HG03097 (cell line): ENCODE measurements around the gene ABCA13.

ENCODE experiments used
- ATAC-seq: cut with Tn5 transposase; IDR thresholded peaks from one replicate; pipeline ENCODE4 v1.9.1; 2021; ENCODE audit not compliant: unreplicated experiment, low FRiP score

ABCA13 gene

GRCh38 chr7:48350515-48350914, 179.3 kb downstream of the ABCA13 start:
- no peak for ATAC-seq

- no peak for ATAC-seq
Measured at GRCh38 chr7:48351900-48352299, 180.6 kb downstream of the ABCA13 start.

- no peak for ATAC-seq
Measured at GRCh38 chr7:48355346-48355745, 184.1 kb downstream of the ABCA13 start.

- ATAC-seq: no peak
Measured at GRCh38 chr7:48360574-48360973, 189.3 kb downstream of the ABCA13 start.

GRCh38 chr7:48363174-48363573, 191.9 kb downstream of the ABCA13 start:
- no peak for ATAC-seq

- ATAC-seq: no peak
Measured at GRCh38 chr7:48365010-48365409, 193.8 kb downstream of the ABCA13 start.

GRCh38 chr7:48366096-48366495, 194.8 kb downstream of the ABCA13 start:
- ATAC-seq: no peak

- no peak for ATAC-seq
Measured at GRCh38 chr7:48376263-48376662, 205.0 kb downstream of the ABCA13 start.

- ATAC-seq: no peak
Measured at GRCh38 chr7:48380921-48381320, 209.7 kb downstream of the ABCA13 start.

- no peak for ATAC-seq
Measured at GRCh38 chr7:48381571-48381970, 210.3 kb downstream of the ABCA13 start.

GRCh38 chr7:48384180-48384752, 213.0 kb downstream of the ABCA13 start:
- ATAC-seq: no peak

GRCh38 chr7:48387932-48388331, 216.7 kb downstream of the ABCA13 start:
- no peak for ATAC-seq

GRCh38 chr7:48388911-48389310, 217.7 kb downstream of the ABCA13 start:
- no peak for ATAC-seq

- ATAC-seq: no peak
Measured at GRCh38 chr7:48389977-48390376, 218.7 kb downstream of the ABCA13 start.

GRCh38 chr7:48390388-48391327, 219.4 kb downstream of the ABCA13 start:
- ATAC-seq: no peak

- no peak for ATAC-seq
Measured at GRCh38 chr7:48398191-48398590, 226.9 kb downstream of the ABCA13 start.

GRCh38 chr7:48402721-48403120, 231.5 kb downstream of the ABCA13 start:
- no peak for ATAC-seq

- ATAC-seq: no peak
Measured at GRCh38 chr7:48408731-48409130, 237.5 kb downstream of the ABCA13 start.

GRCh38 chr7:48411619-48412018, 240.4 kb downstream of the ABCA13 start:
- ATAC-seq: no peak

GRCh38 chr7:48414011-48414732, 242.9 kb downstream of the ABCA13 start:
- ATAC-seq: no peak

- ATAC-seq: no peak
Measured at GRCh38 chr7:48416327-48416908, 245.2 kb downstream of the ABCA13 start.
